Fibroblast of the aortic adventitia (primary cell): ENCODE data around the gene PANK1. TPM values are rescaled to one million over a fixed set of nuclear protein-coding genes. Genes with fewer than 3 reads are reported as not detected.

Source experiments
- DNase-seq: peaks from one replicate; pipeline ENCODE4 v3.0.0-alpha.2; 2010; ENCODE audit warnings: low read depth
- H3K4me3 ChIP-seq: 2 replicates; pipeline ENCODE4 v1.5.1; 2011; ENCODE audit warnings: low read depth, mild to moderate bottlenecking, control low read depth, low read length, moderate library complexity
- total RNA-seq: library from RNA; depleted of rRNA; stranded (reverse); fragments of >200 nt; gene quantifications from 2 replicates; pipeline ENCODE4 v1.2.3, GENCODE V29; 2012; ENCODE audit warnings: low replicate concordance
- TF ChIP-seq, protein P1 (sequence below): IDR thresholded peaks from 2 replicates; pipeline ENCODE4 v1.5.1; 2011; ENCODE audit warnings: mild to moderate bottlenecking, low read length, control low read depth, inconsistent platforms; ENCODE audit not compliant: insufficient read depth

Gene PANK1
- total RNA-seq, 1 donor: 5.2 TPM

DNA sequence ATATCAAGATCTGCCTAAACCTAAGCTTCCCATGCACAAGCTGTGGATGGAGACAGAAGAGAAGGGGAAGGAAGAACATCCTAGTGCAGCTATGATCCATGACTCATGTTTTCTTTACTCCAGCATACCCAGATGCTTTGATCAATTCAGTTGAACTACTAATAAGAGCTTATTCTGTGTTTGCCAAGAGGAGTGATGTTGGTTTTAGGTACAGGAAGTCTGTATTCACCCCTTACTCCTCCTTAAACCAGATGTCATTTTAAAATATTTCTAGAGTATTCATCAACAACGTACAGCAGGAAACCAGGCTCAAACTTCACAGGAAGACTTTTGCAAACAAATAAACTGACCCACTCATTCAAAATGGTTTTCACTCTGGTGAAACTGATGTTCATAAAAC, 29.2 kb downstream of the PANK1 start:
- DNase-seq: peak; percentile 23
- TF ChIP-seq, protein P1, sequence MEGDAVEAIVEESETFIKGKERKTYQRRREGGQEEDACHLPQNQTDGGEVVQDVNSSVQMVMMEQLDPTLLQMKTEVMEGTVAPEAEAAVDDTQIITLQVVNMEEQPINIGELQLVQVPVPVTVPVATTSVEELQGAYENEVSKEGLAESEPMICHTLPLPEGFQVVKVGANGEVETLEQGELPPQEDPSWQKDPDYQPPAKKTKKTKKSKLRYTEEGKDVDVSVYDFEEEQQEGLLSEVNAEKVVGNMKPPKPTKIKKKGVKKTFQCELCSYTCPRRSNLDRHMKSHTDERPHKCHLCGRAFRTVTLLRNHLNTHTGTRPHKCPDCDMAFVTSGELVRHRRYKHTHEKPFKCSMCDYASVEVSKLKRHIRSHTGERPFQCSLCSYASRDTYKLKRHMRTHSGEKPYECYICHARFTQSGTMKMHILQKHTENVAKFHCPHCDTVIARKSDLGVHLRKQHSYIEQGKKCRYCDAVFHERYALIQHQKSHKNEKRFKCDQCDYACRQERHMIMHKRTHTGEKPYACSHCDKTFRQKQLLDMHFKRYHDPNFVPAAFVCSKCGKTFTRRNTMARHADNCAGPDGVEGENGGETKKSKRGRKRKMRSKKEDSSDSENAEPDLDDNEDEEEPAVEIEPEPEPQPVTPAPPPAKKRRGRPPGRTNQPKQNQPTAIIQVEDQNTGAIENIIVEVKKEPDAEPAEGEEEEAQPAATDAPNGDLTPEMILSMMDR: no peak
- no peak overlapping the region for H3K4me3 ChIP-seq

- no peak for DNase-seq
- H3K4me3 ChIP-seq: no peak overlapping the region
- TF ChIP-seq, protein P1: no peak
Observed at GRCh38 chr10:89615112-89615511, 29.9 kb downstream of the PANK1 start.

DNA sequence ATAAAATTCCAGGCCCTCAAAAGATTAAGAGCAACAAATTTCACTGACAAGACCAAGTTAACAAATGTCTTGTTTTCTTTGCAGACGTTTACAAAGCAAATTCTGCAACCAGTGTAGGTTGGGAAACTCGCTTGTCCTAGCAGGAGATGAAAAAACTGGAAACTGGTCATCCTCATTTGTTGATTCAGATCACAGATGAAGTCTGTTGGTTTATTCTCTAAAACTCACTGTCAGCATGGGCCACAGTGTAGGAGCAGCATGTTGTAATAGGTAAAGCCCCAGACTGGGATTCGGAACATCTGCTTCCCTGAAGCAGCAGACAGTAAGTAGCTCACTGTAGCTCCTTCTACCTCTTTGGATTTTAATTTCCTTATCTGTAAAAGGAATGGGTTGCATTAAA, 31.5 kb downstream of the PANK1 start:
- H3K4me3 ChIP-seq: no peak overlapping the region
- TF ChIP-seq, protein P1: no peak
- no peak for DNase-seq

DNA sequence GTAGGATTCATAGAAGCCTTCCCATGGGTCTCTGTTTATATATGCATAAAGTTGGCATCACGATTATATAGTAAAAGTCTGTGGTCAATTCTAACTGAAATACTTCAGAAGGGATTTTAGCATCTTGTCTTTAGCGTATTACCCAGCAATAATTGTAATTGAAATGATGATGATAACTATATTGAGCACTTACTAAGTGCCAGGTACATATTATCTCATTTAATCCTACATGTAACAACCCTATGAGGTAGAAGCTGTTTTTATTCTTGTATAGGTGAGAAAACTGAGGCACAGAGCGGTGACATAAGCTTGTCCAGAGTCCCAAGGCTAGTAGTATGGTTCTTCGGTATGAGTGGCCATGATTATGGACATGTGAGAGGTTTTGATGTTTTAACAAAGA, 33.8 kb downstream of the PANK1 start:
- TF ChIP-seq, protein P1: no peak
- DNase-seq: no peak
- H3K4me3 ChIP-seq: no peak overlapping the region

GRCh38 chr10:89609833-89610346, 35.2 kb downstream of the PANK1 start:
- no peak for DNase-seq
- TF ChIP-seq, protein P1: no peak
- H3K4me3 ChIP-seq: no peak overlapping the region

- TF ChIP-seq, protein P1: no peak
- no peak overlapping the region for H3K4me3 ChIP-seq
- no peak for DNase-seq
Observed at GRCh38 chr10:89604200-89604599, 40.8 kb downstream of the PANK1 start.

- H3K4me3 ChIP-seq: no peak overlapping the region
- DNase-seq: no peak
- TF ChIP-seq, protein P1: no peak
Observed at GRCh38 chr10:89602919-89603318, 42.1 kb downstream of the PANK1 start.
